Heart left ventricle (tissue), 16 donors: ENCODE results near the gene NAP1L2. TPM values are rescaled to one million over a fixed set of nuclear protein-coding genes. Genes with fewer than 3 reads are reported as not detected.

Source experiments
- ATAC-seq, 4 donors: fragments of 200-7000 bp; cut with Tn5 transposase; one replicate each; pipeline ENCODE4 v1.9.1; 2020 to 2022; ENCODE audit warnings: moderate library complexity in 4 of 4, mild to moderate bottlenecking in 3 of 4, moderate number of reproducible peaks in 1 of 4
- DNase-seq, 5 donors: peaks; one replicate each; pipeline ENCODE4 v3.0.0-alpha.2; 2020
- H3K27ac ChIP-seq, 12 donors: fragments of 200-600 bp; sonication (generic) in 4 of 12; one replicate each; pipeline versions ENCODE4 v1.5.0 to v1.8.0; 2016 to 2022; ENCODE audit warnings: mild to moderate bottlenecking in 2 of 12
- H3K27me3 ChIP-seq, 9 donors: fragments of 200-600 bp; sonication (generic) in 2 of 9; one replicate each; pipeline versions ENCODE4 v1.5.1 to v1.8.0; 2016 to 2022; ENCODE audit warnings: mild to moderate bottlenecking in 3 of 9
- H3K36me3 ChIP-seq, 9 donors: fragments of 200-600 bp; sonication (generic) in 2 of 9; one replicate each; pipeline versions ENCODE4 v1.5.0 to v1.8.0; 2018 to 2022; ENCODE audit warnings: mild to moderate bottlenecking in 2 of 9
- H3K4me1 ChIP-seq, 12 donors: fragments of 200-600 bp; sonication (generic) in 4 of 12; one replicate each; pipeline versions ENCODE4 v1.5.0 to v1.8.0; 2016 to 2022; ENCODE audit warnings: mild to moderate bottlenecking in 3 of 12
- H3K4me3 ChIP-seq, 12 donors: fragments of 200-600 bp; sonication (generic) in 4 of 12; one replicate each; pipeline versions ENCODE4 v1.5.0 to v1.8.0; 2017 to 2022; ENCODE audit warnings: mild to moderate bottlenecking in 9 of 12, moderate library complexity in 4 of 12
- H3K9me3 ChIP-seq, 12 donors: fragments of 200-600 bp; sonication (generic) in 4 of 12; one replicate each; pipeline versions ENCODE4 v1.5.0 to v1.8.0; 2016 to 2022; ENCODE audit warnings: mild to moderate bottlenecking in 1 of 12
- CTCF ChIP-seq, 12 donors: fragments of 200-600 bp; sonication (generic) in 4 of 12; IDR thresholded peaks; one replicate each; pipeline versions ENCODE4 v1.5.0 to v1.8.0; 2018 to 2022; ENCODE audit warnings: antibody characterized with exemption in 12 of 12, mild to moderate bottlenecking in 5 of 12
- POLR2A ChIP-seq, 2 donors: fragments of 450-650 bp; IDR thresholded peaks; one replicate each; pipeline ENCODE4 v1.6.1; 2017; ENCODE audit warnings: antibody characterized with exemption in 2 of 2, mild to moderate bottlenecking in 2 of 2, moderate library complexity in 2 of 2
- WGBS, 4 donors: extraction: QIAGEN DNeasy Blood & Tissue Kit in 2 of 4; methylation state at CpG; one replicate each; pipeline versions ENCODE4 v1.1.5 to v1.1.7; 2013 to 2018; 5-methylcytosine and 5-hydroxymethylcytosine counted together
- intact Hi-C, 10 donors: fragments of 100-400 bp; cut with DNase I; formaldehyde crosslinking; loops; one replicate each; pipeline versions ENCODE4 v1.11.1 to v1.14.2; 2022
- long read RNA-seq, 3 donors: library from polyadenylated mRNA; unstranded; transcript quantifications; one replicate each; pipeline ENCODE4 v2.0.0, GENCODE V29; 2020 to 2021
- polyA plus RNA-seq, 2 donors: library from polyadenylated mRNA; stranded (reverse); fragments of 200-250 nt; gene quantifications; one replicate each; pipeline ENCODE4 v1.2.3, GENCODE V29; 2013
- total RNA-seq, 9 donors: library from RNA; depleted of rRNA in 2 of 9; stranded (reverse); fragments of >200 nt in 2 of 9; fragmentation: NEBNext Ultra II Directional in 3 of 9; extraction: Animal tissue kit (Norgen Biotek cat#: 25700) in 3 of 9; gene quantifications; one replicate each; pipeline versions ENCODE4 v1.1.0 to v1.2.4, GENCODE V29; 2016 to 2023
- donor health status: ischemic (EF 13 %, LVEDD 7.1; RV severe dilation, severe dysfunction).
- donor health status: healthy with polysubstance abuse.
- donor health status: DM: no; HTN: yes; CAD: no.
- donor health status: DM: no; HTN: no; CAD: no.
- donor health status: ischemic (EF 25% LVEDD 6.9; RV normal size, moderate dysfunction).
- donor health status: ischemic (EF 25% LVEDD 5.7; RV mildly dilated, moderate dysfunction).
- donor health status: healthy.
- donor health status: DM: yes; HTN: yes; CAD: no.
- donor health status: ischemic (EF 35%, LVEDD 5.7; RV mildly dilated, moderate dysfunction).
- donor health status: nonischemic (EF 11% LVEDD 7.7; RV severe dilation, severe dysfunction).
- donor health status: DM: yes; HTN: yes; CAD: no.
- donor health status: PGD.
- donor health status: ischemic (EF 29% LVEDD 5.4; RV normal size, mild dysfunction).
- donor health status: nonischemic (EF 23%, LVEDD 6.1; RV moderate dilation, normal function).

Gene NAP1L2
- total RNA-seq, result 10 to 100 TPM in 4 of 9 donors, 1 to 10 TPM in 5; 2.1 to 14.5 (median 7.6) TPM
- 1 to 10 TPM in 1 of 2 donors, under 1 TPM in 1; 0.18 to 2.2 TPM for polyA plus RNA-seq
- long read RNA-seq, donor 1, partial matches to known transcripts, result 0 of 3 reads
- long read RNA-seq, donor 1, other reads (novel, unspliced or antisense), result 0 of 3 reads
- long read RNA-seq, donor 2, partial matches to known transcripts, result 0 of 3 reads
- long read RNA-seq, donor 2, other reads (novel, unspliced or antisense), result 0 of 3 reads
- long read RNA-seq, donor 3, partial matches to known transcripts, result 0 of 2 reads
- long read RNA-seq, donor 3, other reads (novel, unspliced or antisense), result 0 of 2 reads

DNA sequence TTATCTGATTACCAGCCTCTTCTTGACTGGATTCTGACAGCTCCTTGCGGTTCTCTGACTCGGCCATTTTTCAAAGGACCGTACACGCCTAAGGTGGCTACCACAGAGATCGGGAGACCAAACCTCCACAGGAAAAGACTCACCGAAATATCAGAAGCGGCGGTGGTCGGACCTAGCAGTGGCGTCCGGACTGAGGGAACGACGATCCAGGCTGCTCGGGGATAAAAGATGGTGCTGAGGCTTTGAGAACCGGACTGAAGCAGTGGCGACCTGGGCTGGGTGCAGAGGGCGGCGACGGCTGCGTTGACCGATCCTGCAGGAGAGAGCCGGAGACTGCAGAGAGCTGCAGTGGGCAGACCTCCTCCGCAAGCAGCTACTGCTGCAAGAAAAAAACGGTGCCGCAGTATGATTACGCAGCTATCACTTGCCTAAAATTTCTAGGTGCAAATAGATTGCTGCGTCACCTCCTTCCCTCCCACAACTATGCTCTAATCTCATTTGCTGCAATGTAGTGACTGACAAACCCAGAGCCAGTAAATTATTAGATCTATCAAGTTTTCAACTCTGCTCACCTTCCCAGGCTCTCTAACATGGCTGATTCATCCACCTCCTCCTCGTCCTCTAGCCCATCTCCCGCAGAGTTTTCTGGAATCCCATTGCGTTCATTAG lies at the start of gene NAP1L2:
TSS of gene NAP1L2 (minus strand) at position 426 of the 669 bp plus-strand sequence. CDS start at position 67, 359 bp downstream.
- DNase-seq (peak; percentile 14 to 47 (median 38)), ATAC-seq (peak; percentile 82 to 94 (median 92))
- intact Hi-C loops, result no loop called here
- TF ChIP-seq CTCF (IDR thresholded peaks at IDR 0.05) (no peak), POLR2A (IDR thresholded peaks at IDR 0.05) (no peak)
- no peaks in the 10 kb centered on the region for H3K36me3 ChIP-seq
- H3K27me3 ChIP-seq, result peaks cover 0 to 12% (median 0%) of the 10 kb centered on the region in 9 donors
- H3K4me1 ChIP-seq, result no peaks in the 10 kb centered on the region
- WGBS, 4 donors, result 1 to 54% (median 14%) methylated on average over 30 of the region's 30 CpGs
- H3K4me3 ChIP-seq, result peak within 1 kb of the TSS; percentile 12 to 74 (median 58)
- H3K27ac ChIP-seq, result peak within 1 kb of the TSS in 9 of 12 donors; percentile 40 to 74 (median 64)
- peaks cover 0 to 4% (median 0%) of the 10 kb centered on the region in 12 donors for H3K9me3 ChIP-seq

DNA sequence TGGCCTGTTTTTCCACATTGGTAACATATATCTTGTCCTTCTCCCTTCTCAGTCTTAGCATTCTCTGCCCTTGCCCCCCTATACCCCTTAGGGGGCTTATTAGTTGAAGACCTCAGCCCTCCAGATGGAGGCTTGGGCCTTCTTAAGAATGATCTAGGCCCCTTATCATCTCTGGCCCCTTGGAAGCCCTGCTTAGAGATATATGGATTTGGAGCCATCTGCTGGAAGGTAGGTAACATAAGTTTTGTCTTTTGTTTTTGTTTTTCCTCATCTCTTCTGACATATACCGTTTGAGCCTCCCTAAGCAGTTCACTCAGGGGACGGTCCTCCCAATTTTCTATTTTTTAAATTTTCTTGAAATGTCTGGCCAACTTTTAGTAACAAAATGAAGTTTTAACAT lies 48.3 kb upstream of the NAP1L2 start:
- 24 to 34% (median 28%) methylated on average over 2 of the region's 2 CpGs for WGBS, 4 donors
- Histone ChIP-seq H3K9me3 (no peaks in the 10 kb centered on the region), H3K36me3 (no peaks in the 10 kb centered on the region), H3K27ac (no peak overlapping the region), H3K4me1 (no peaks in the 10 kb centered on the region), H3K4me3 (no peak overlapping the region), H3K27me3 (peaks cover 0 to 13% (median 0%) of the 10 kb centered on the region in 9 donors)
- TF ChIP-seq POLR2A (IDR thresholded peaks at IDR 0.05) (no peak), CTCF (IDR thresholded peaks at IDR 0.05) (peak in 2 of 12 donors; percentile 8 to 15)
- DNase-seq, result no peak
- intact Hi-C loops, result no loop called here
- ATAC-seq, result no peak

DNA sequence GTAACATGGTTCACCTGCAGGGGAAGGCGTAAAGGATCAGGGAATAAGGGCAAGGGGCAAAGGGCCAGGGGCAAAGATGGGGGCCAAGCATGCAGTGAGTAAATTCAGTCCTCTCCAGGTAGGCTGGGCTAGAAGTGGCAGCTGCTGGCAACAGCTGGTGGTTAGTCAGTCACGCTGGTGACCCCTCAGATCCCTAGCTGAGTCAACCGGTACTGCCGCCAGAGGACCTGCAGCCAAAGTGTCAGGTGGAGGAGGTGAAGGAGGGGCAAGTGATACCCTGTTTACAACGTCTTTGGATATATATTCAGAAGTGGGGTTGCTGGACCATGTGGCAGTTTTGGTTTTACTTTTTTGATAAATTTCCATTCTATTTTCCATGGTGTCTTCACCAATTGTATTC lies 24.6 kb upstream of the NAP1L2 start:
- intact Hi-C loops, result no loop called here
- WGBS, 4 donors, result 51 to 58% (median 55%) methylated on average over 5 of the region's 5 CpGs
- no peaks in the 10 kb centered on the region for H3K4me1 ChIP-seq

More for the DNA sequence above, 24.6 kb upstream of the NAP1L2 start:
- ATAC-seq (no peak), DNase-seq (no peak)
- Histone ChIP-seq H3K27ac (no peak overlapping the region), H3K9me3 (peaks cover 0 to 3% (median 0%) of the 10 kb centered on the region in 12 donors), H3K36me3 (no peaks in the 10 kb centered on the region), H3K4me3 (no peak overlapping the region), H3K27me3 (peaks cover 0 to 5% (median 0%) of the 10 kb centered on the region in 9 donors)
- no peak for TF ChIP-seq POLR2A (IDR thresholded peaks at IDR 0.05)
- no peak for TF ChIP-seq CTCF (IDR thresholded peaks at IDR 0.05)
